Skeletal muscle satellite cell (primary cell): ENCODE measurements around the gene PHF13.
"Not testable (repeated sequence)": the region's sequence is repeated elsewhere in the genome, so short reads cannot be mapped to it uniquely, and the experiment has no call there.

ENCODE experiments used
- H3K27me3 ChIP-seq: 2 replicates; pipeline ENCODE4 v1.7.0; 2013; ENCODE audit warnings: low read length; ENCODE audit not compliant: control insufficient read depth, insufficient read depth
- H3K36me3 ChIP-seq: 2 replicates; pipeline ENCODE4 v1.7.0; 2013; ENCODE audit warnings: mild to moderate bottlenecking, control low read depth, low read length; ENCODE audit not compliant: insufficient read depth
- H3K4me1 ChIP-seq: 2 replicates; pipeline ENCODE4 v1.7.0; 2013; ENCODE audit warnings: low read length; ENCODE audit not compliant: control insufficient read depth, insufficient read depth
- H3K4me2 ChIP-seq: 2 replicates; pipeline ENCODE4 v1.7.0; 2013; ENCODE audit warnings: mild to moderate bottlenecking, low read length
- H3K4me3 ChIP-seq: 2 replicates; pipeline ENCODE4 v1.7.0; 2013; ENCODE audit warnings: low read length
- H3K9ac ChIP-seq: 2 replicates; pipeline ENCODE4 v1.7.0; 2013; ENCODE audit warnings: mild to moderate bottlenecking, low read depth, low read length, moderate library complexity
- H3K9me3 ChIP-seq: replicated peaks from 2 replicates; pipeline ENCODE4 v1.7.0; 2013; ENCODE audit warnings: mild to moderate bottlenecking, control low read depth, low read length

Gene PHF13

DNA sequence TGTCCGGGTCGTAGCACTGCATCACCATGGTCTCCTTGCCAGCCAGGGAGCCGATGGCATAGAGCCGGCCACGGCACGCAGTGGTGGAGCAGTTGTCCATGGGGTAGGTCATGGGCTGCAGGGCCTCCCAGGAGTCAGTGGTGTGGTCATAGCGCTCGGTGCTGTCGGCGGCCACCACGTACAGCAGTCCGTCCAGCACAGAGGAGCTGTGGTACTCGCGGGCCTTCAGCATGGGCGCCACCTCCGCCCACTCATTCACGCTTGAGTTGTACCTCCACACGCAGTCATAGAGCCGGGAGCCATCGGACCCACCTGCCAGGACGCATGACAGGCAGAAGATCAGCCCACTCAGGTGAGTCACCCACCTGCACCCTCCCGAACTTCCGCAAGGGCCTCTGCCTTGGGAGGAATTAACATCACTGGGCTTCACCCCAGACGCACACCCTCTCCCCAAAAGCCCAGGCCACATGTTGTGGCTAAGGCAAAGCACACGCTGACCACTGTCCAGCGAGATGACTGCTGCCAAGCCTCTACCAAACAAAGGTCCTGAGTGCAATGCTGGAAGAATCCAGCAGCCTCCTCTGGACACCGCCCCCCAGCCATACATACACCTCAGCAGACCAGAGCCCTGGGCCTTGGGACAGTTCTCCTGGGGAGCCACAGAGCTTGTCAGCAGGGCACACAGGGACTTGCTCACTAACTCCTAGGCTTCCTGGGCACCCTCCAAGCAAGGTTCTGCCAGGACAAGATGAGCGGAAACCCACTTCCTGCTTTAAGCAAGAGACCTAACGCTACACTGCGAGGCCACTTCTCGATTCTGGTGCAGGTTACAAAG lies 14.2 kb upstream of the PHF13 start:
- Histone ChIP-seq H3K9me3 (no peaks in the 10 kb centered on the region), H3K9ac (peak overlapping the region; percentile 87), H3K4me3 (peak overlapping the region; percentile 80), H3K27me3 (no peaks in the 10 kb centered on the region), H3K4me1 (peaks cover 47% of the 10 kb centered on the region), H3K4me2 (peak overlapping the region; percentile 95), H3K36me3 (peaks cover 49% of the 10 kb centered on the region)

DNA sequence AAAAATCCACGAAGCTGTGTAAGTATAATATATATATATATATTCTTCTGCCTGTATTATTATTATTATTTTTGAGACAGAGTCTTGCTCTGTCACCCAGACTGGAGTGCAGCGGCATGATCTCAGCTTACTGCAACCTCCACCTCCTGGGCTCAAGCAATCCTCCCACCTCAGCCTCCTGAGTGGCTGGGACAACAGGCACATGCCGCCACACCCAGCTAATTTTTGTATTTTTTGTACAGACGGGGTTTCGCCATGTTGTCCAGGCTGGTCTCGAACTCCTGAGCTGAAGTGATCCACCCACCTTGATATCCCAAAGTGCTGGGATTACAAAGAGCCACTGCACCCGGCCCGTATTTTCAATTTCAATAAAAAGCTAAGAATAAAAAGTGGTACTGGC lies 13.5 kb upstream of the PHF13 start:
- H3K9ac ChIP-seq: peak overlapping the region; percentile 87
- H3K4me3 ChIP-seq: peak overlapping the region; percentile 80
- not testable (repeated sequence) for H3K9me3 ChIP-seq, H3K27me3 ChIP-seq
- H3K4me1 ChIP-seq: peaks cover 53% of the 10 kb centered on the region
- H3K4me2 ChIP-seq: peak overlapping the region; percentile 95
- peaks cover 43% of the 10 kb centered on the region for H3K36me3 ChIP-seq

DNA sequence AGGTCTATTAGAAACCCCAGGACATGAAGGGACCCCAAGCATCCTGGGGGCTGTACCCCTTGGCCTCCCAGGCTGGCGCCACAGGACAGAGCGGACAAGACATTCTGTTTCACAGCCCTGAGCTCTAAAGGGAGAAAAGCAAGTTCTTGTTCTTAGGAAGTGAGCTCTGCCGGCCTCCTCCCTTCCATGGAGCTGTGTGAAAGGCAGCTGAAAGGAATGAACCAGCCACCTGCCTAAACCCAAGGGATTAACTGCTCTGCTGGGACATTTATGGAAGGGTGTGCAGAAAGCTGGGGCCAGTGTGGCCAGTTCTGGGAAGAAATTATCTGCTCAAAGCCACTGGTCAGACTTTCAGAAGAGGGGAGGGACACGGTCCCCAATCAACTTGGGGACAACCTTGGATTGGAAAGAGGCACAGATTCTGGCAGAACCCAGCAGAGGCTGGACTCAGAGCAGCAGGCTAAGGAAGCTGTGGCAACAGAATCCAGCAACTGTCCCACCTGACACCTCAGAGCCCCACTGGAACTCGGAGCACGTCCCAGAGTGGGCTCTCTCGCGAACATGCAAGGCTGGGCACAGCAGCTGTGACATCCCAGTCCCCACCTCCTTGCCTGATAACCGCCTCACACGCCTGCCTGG lies 13.0 kb upstream of the PHF13 start:
- no peaks in the 10 kb centered on the region for H3K9me3 ChIP-seq
- H3K4me1 ChIP-seq: peaks cover 54% of the 10 kb centered on the region
- peak overlapping the region; percentile 87 for H3K9ac ChIP-seq
- H3K36me3 ChIP-seq: peaks cover 38% of the 10 kb centered on the region
- peak overlapping the region; percentile 80 for H3K4me3 ChIP-seq
- peak overlapping the region; percentile 95 for H3K4me2 ChIP-seq
- H3K27me3 ChIP-seq: no peaks in the 10 kb centered on the region

DNA sequence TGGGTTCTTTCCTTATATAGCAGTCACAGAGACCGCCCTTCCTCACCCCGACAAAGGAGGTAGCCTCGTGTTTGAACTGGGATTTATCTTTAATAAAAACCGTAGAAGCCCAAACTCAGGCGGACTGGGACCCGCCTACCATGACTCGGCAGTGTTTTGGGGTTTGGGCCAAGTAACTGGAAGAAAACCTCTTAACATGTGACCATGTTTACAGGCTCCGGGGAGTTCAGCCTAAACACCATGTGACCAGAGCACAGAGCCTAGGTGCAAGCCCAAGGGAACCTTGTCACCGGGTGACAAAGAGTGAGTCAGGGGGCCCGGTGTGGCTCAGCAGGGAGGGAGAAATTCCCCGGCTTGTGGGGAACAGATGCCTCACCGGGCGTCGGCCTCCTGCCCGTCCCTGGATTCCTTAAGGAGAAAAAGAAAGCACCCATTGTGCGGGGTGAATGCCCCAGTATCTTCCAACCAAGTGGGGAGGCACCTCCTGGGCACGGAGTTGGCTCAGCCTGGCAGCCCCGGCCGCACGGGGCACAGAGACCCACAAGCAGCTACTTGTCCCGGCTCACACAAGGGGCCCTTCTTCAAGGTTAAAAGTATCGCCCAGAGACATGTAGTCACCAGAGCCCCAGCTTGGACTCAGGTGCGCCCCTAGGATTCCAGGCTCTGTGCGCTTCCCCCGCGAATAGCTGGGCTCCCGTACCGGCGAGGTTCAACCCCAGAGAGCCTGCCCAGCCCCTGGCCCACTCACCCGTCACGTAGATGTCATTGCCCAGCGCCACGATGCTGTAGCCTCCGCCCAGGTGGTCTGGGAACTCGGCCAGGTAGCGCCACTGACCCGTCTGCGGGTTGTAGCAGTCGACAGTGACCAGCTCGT lies 12.2 kb upstream of the PHF13 start:
- peak overlapping the region; percentile 80 for H3K4me3 ChIP-seq
- peak overlapping the region; percentile 87 for H3K9ac ChIP-seq
- no peaks in the 10 kb centered on the region for H3K27me3 ChIP-seq
- peaks cover 54% of the 10 kb centered on the region for H3K4me1 ChIP-seq
- peaks cover 30% of the 10 kb centered on the region for H3K36me3 ChIP-seq
- H3K4me2 ChIP-seq: peak overlapping the region; percentile 95
- H3K9me3 ChIP-seq: no peaks in the 10 kb centered on the region

DNA sequence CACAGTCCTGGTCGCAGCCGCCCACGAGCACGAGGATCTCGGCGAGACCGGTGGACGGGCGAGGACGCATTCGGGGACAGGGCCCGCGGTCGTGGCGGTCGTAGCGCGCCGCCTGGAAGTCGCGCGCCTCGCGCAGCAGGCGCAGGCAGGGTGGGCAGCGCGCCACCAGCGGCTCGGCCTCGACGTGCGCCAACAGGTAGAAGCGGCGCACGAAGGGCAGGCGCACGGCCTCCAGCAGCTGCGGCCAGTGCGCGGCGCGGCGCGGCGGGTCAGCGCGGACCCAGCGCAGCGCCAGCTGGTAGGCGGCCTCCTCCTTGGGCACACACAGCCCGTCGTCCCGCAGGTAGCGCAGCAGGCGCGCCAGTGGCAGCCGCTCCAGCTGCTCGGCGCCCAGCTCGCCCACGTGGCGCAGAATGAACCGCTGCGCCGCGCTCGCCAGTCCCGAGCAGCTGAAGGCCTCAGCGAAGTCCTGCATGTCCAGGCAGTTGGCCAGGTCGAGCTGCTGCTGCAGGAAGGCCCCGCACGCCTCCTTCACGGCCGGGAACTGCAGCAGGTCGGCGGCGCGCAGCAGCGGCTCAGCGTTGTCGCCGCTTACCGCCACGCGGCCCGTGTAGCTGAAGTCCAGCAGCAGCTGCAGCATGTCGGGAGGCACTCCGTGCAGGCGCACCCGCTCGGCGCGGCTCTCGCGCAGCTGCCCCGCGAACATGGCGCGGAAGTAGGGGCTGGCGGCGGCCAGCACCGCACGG lies 11.4 kb upstream of the PHF13 start:
- no peaks in the 10 kb centered on the region for H3K27me3 ChIP-seq
- H3K9ac ChIP-seq: peak overlapping the region; percentile 87
- peak overlapping the region; percentile 95 for H3K4me2 ChIP-seq
- H3K9me3 ChIP-seq: no peaks in the 10 kb centered on the region
- peak overlapping the region; percentile 80 for H3K4me3 ChIP-seq
- H3K36me3 ChIP-seq: peaks cover 22% of the 10 kb centered on the region
- peaks cover 48% of the 10 kb centered on the region for H3K4me1 ChIP-seq

DNA sequence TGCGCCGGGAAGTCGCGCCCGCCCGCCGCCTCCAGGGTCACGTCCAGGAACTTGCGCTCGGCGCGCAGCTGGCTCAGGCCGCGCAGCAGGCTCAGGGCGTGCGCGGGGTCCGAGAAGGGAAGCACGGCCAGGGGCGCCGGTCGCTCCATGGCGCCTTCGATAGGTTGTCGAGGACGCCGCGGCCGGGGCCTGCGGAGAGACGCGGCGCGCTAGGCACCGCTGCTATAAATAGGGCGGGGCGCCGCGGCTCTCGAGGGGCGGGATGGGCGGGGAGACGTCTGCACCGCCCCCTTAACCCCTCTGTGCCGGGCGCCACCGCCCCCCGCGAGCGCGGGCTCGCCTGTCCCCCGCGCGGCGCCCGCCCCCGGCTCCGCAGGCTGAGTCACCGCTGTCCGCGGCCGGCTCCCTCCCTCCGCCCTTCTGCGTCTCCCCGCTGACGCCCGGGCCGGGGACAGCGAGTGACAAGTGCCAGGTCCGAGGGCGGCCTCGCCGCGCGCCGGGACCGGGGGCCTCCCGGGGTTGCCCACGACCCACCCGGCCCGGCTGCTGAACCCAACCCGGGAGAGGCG lies 10.8 kb upstream of the PHF13 start, which contains the start of gene KLHL21:
KLHL21 (minus strand) TSS at position 201 of the 569 bp plus-strand sequence; CDS start at position 149, 52 bp downstream.
- Histone ChIP-seq H3K27me3 (no peaks in the 10 kb centered on the region), H3K9me3 (no peaks in the 10 kb centered on the region), H3K4me3 (peak within 1 kb of the TSS; percentile 80), H3K36me3 (peaks cover 16% of the 10 kb centered on the region), H3K9ac (peak within 1 kb of the TSS; percentile 87), H3K4me1 (peaks cover 41% of the 10 kb centered on the region), H3K4me2 (peak within 1 kb of the TSS; percentile 95)

DNA sequence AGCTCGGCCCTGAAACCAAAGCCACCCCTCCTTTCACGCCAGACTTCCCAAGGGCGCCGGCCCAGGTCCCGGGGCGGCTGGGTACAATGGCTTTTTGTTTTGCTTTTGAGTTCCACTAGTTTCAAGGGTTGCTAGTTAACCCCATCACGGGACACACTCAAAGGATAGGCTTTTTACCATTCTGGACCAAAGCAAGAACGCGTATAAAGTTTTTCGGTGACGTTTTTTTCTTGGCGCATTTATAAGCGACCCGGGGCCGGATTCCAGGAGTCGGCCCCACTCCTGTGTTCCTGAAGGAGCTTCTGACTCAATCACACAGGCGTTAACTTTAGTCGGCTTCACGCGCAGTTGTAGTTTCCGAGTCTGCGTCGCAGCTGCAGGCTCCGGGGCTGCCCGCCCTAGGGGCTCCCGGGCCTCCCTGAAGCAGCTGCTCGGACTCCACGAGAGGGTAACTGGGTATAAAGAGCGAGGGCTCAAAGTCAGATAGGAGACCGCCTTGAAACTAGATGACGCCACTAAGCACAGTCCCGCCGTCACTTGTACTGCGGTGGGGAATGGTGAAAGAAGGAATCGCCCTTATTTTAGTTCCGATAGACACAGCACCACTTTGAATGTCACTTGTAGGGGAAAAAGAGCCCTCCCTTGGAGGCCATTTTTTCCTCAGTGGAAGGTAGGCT lies 10.2 kb upstream of the PHF13 start:
- Histone ChIP-seq H3K9ac (peak overlapping the region; percentile 87), H3K4me3 (peak overlapping the region; percentile 80), H3K4me2 (peak overlapping the region; percentile 95), H3K36me3 (peaks cover 12% of the 10 kb centered on the region), H3K9me3 (no peaks in the 10 kb centered on the region), H3K27me3 (no peaks in the 10 kb centered on the region), H3K4me1 (peaks cover 36% of the 10 kb centered on the region)

DNA sequence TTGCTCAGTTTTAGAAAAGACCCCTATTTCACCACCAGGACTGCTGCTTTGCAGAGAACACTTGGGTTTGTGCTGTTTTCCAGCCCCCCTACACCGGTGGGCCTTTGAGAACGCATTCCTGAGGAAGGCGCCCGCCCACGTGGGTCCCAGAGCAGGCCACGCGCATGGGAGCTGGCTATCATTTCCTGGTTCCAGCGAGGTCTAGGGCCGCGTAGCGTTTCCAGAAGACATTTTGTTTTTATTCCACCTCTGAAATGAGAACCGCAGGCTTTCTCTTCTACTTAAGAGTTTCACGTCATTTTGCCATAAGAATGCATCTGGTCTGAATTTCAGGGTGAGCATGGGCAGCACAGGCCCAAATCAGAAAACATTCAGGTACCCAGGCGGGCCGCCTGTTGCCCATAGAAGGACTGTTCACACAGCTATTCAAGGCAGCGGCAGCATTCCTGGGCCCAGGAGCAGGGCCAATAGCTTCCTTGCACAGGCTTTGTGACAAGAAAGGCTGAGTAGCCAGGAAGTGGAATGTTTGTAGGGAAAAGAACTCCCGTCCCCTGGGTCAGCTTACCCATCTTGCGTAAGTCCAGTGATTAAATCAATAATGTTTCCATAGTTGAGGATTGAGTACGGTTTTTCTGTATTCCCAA lies 9.5 kb upstream of the PHF13 start:
- peak overlapping the region; percentile 80 for H3K4me3 ChIP-seq
- H3K27me3 ChIP-seq: no peaks in the 10 kb centered on the region
- peaks cover 29% of the 10 kb centered on the region for H3K4me1 ChIP-seq

DNA sequence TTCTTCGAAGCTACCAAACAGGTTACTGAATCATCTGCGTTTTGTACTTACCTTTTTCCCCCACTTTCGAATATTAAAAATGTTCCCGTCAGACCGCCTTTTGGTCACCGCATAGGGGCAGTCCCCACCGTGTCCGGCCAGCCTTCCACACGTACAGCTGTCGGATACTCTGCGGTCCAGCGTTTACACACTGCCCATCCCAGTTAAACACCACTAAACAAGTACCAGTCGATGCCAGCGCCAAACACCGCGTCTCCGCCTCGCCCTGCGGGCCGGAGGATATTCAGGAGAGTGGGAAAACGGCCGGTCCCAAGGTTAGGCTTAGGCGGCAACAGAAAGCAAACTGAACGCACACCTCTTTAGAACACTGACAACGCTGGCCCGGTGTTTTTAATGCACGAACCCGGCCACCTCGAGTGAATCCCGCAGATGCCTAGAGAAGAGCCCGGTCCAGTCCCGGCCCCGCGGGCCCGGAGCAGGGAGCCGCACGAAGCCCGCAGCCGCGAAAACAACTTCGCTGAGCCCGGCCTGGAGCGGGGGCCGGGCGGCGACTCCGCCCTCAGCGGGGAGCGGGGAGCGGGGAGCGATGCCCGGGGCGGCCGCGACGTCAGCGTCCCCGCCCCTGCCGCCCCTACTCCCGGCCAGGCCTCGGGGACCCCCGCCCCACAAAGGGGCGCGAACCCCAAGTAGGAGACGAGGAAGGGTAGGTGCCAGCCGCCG lies 730 bp upstream of the PHF13 start:
- Histone ChIP-seq H3K9ac (peak overlapping the region; percentile 78), H3K4me1 (no peaks in the 10 kb centered on the region), H3K4me2 (peak overlapping the region; percentile 85), H3K36me3 (peaks cover 7% of the 10 kb centered on the region), H3K4me3 (peak overlapping the region; percentile 74), H3K27me3 (no peaks in the 10 kb centered on the region), H3K9me3 (no peaks in the 10 kb centered on the region)

More for the DNA sequence above, 9.5 kb upstream of the PHF13 start:
- Histone ChIP-seq H3K9ac (peak overlapping the region; percentile 87), H3K4me2 (peak overlapping the region; percentile 95), H3K9me3 (no peaks in the 10 kb centered on the region), H3K36me3 (peaks cover 8% of the 10 kb centered on the region)
